H9 (cell line): ENCODE results near the gene FCAR. TPM values are rescaled to one million over a fixed set of nuclear protein-coding genes. Genes with fewer than 3 reads are reported as not detected.

Experiments used
- DNase-seq: peaks from one replicate; pipeline ENCODE4 v3.0.0-alpha.2; 2017
- H2AFZ ChIP-seq: one replicate; pipeline ENCODE4 v1.6.1; 2013; ENCODE audit warnings: mild to moderate bottlenecking, low read length, control low read depth, moderate library complexity
- H2AK5ac ChIP-seq: 2 replicates; pipeline ENCODE4 v1.6.1; 2013; ENCODE audit warnings: low read length, control low read depth, mixed read lengths; ENCODE audit not compliant: insufficient read length
- H2BK120ac ChIP-seq: one replicate; pipeline ENCODE4 v1.6.1; 2013; ENCODE audit warnings: low read depth, mild to moderate bottlenecking, low read length, control low read depth, inconsistent platforms; ENCODE audit not compliant: poor library complexity, severe bottlenecking
- H2BK12ac ChIP-seq: 2 replicates; pipeline ENCODE4 v1.6.1; 2013; ENCODE audit warnings: low read length, control low read depth, mixed read lengths, low read depth; ENCODE audit not compliant: insufficient read length
- H2BK15ac ChIP-seq: 2 replicates; pipeline ENCODE4 v1.6.1; 2013; ENCODE audit warnings: low read depth, low read length, control low read depth
- H2BK20ac ChIP-seq: one replicate; pipeline ENCODE4 v1.6.1; 2013; ENCODE audit warnings: low read depth, mild to moderate bottlenecking, low read length, control low read depth, inconsistent platforms; ENCODE audit not compliant: poor library complexity, severe bottlenecking
- H2BK5ac ChIP-seq: 2 replicates; pipeline ENCODE4 v1.6.1; 2013; ENCODE audit warnings: low read length, control low read depth, mixed read lengths; ENCODE audit not compliant: insufficient read length
- H3K14ac ChIP-seq: 2 replicates; pipeline ENCODE4 v1.6.1; 2013; ENCODE audit warnings: low read length, control low read depth; ENCODE audit not compliant: insufficient read depth
- H3K18ac ChIP-seq: 2 replicates; pipeline ENCODE4 v1.6.1; 2013; ENCODE audit warnings: low read depth, mild to moderate bottlenecking, mixed read lengths, low read length, control low read depth; ENCODE audit not compliant: insufficient read length
- H3K23ac ChIP-seq: 2 replicates; pipeline ENCODE4 v1.6.1; 2013; ENCODE audit warnings: low read length, control low read depth, mixed read lengths, low read depth; ENCODE audit not compliant: insufficient read length
- H3K23me2 ChIP-seq: 2 replicates; pipeline ENCODE4 v1.6.1; 2013; ENCODE audit warnings: low read depth, mild to moderate bottlenecking, mixed read lengths, low read length, control low read depth; ENCODE audit not compliant: insufficient read length, poor library complexity, severe bottlenecking
- H3K27ac ChIP-seq: 2 replicates; pipeline ENCODE4 v1.5.1; 2013; ENCODE audit warnings: low read length, control low read depth, mixed read lengths, low read depth; ENCODE audit not compliant: insufficient read length
- H3K27me3 ChIP-seq: 2 replicates; pipeline ENCODE4 v1.6.1; 2013; ENCODE audit warnings: low read length, control low read depth, inconsistent platforms; ENCODE audit not compliant: insufficient read depth
- H3K4ac ChIP-seq: 2 replicates; pipeline ENCODE4 v1.6.1; 2013; ENCODE audit warnings: low read depth, mild to moderate bottlenecking, control low read depth, inconsistent platforms, low read length, moderate library complexity
- H3K4me1 ChIP-seq: 2 replicates; pipeline ENCODE4 v1.6.1; 2013; ENCODE audit warnings: low read length, control low read depth, inconsistent platforms; ENCODE audit not compliant: insufficient read depth
- H3K4me2 ChIP-seq: 2 replicates; pipeline ENCODE4 v1.6.1; 2013; ENCODE audit warnings: low read length, control low read depth, mixed read lengths; ENCODE audit not compliant: insufficient read length, insufficient read depth
- H3K56ac ChIP-seq: 2 replicates; pipeline ENCODE4 v1.6.1; 2013; ENCODE audit warnings: low read depth, mild to moderate bottlenecking, mixed read lengths, low read length, control low read depth; ENCODE audit not compliant: insufficient read length
- H3K79me1 ChIP-seq: 2 replicates; pipeline ENCODE4 v1.6.1; 2013; ENCODE audit warnings: low read depth, mild to moderate bottlenecking, moderate library complexity, low read length, control low read depth, inconsistent platforms; ENCODE audit not compliant: insufficient read depth, poor library complexity, severe bottlenecking
- H3K79me2 ChIP-seq: 2 replicates; pipeline ENCODE4 v1.6.1; 2013; ENCODE audit warnings: low read length, control low read depth, inconsistent platforms; ENCODE audit not compliant: insufficient read depth
- H3K9ac ChIP-seq: 2 replicates; pipeline ENCODE4 v1.6.1; 2013; ENCODE audit warnings: low read length, control low read depth, mixed read lengths; ENCODE audit not compliant: insufficient read length; ENCODE audit errors: extremely low read depth
- H3K9me3 ChIP-seq: one replicate; pipeline ENCODE4 v1.6.1; 2013; ENCODE audit warnings: low read depth, low read length, inconsistent platforms; ENCODE audit not compliant: control insufficient read depth
- H3T11ph ChIP-seq: one replicate; pipeline ENCODE4 v1.6.1; 2013; ENCODE audit warnings: mild to moderate bottlenecking, low read length, control low read depth, inconsistent platforms
- H4K20me1 ChIP-seq: one replicate; pipeline ENCODE4 v1.6.1; 2013; ENCODE audit not compliant: control insufficient read depth, insufficient read length, insufficient read depth
- H4K5ac ChIP-seq: 2 replicates; pipeline ENCODE4 v1.6.1; 2013; ENCODE audit warnings: low read depth, mild to moderate bottlenecking, mixed read lengths, low read length, control low read depth; ENCODE audit not compliant: insufficient read length
- H4K8ac ChIP-seq: replicated peaks from 2 replicates; pipeline ENCODE4 v1.6.1; 2013; ENCODE audit warnings: low read length, control low read depth, mixed read lengths, low read depth; ENCODE audit not compliant: insufficient read length
- H4K91ac ChIP-seq: 2 replicates; pipeline ENCODE4 v1.6.1; 2013; ENCODE audit warnings: low read depth, mild to moderate bottlenecking, moderate library complexity, mixed read lengths, low read length, control low read depth; ENCODE audit not compliant: insufficient read length
- H3K27ac Mint-ChIP-seq, 3 experiments: 2 replicates in 2 of 3; 3 replicates in 1 of 3; pipeline ENCODE4 v1.8.0; 2020 to 2021; ENCODE audit warnings: mixed read lengths in 3 of 3, mild to moderate bottlenecking in 1 of 3, moderate library complexity in 1 of 3
- H3K27me3 Mint-ChIP-seq: 2 replicates; pipeline ENCODE4 v1.8.0; 2021; ENCODE audit warnings: low read depth, mild to moderate bottlenecking, moderate library complexity, mixed read lengths
- H3K36me3 Mint-ChIP-seq, 3 experiments: 2 replicates in 2 of 3; 3 replicates in 1 of 3; pipeline ENCODE4 v1.8.0; 2020 to 2021; ENCODE audit warnings: low read depth in 3 of 3, mixed read lengths in 3 of 3; ENCODE audit not compliant: insufficient read depth in 1 of 3
- H3K4me1 Mint-ChIP-seq, 2 experiments: 2 replicates each; pipeline ENCODE4 v1.8.0; 2020; ENCODE audit warnings: mixed read lengths in 2 of 2
- H3K4me3 Mint-ChIP-seq, 2 experiments: 2 replicates in 1 of 2; 3 replicates in 1 of 2; pipeline ENCODE4 v1.8.0; 2020 to 2021; ENCODE audit warnings: mild to moderate bottlenecking in 2 of 2, mixed read lengths in 2 of 2, moderate library complexity in 1 of 2
- H3K9me3 Mint-ChIP-seq, 2 experiments: 2 replicates in 1 of 2; 3 replicates in 1 of 2; pipeline ENCODE4 v1.8.0; 2020; ENCODE audit warnings: mild to moderate bottlenecking in 2 of 2, mixed read lengths in 2 of 2, moderate library complexity in 1 of 2
- CTCF ChIP-seq: fragments of 200-600 bp; sonication (generic); conservative IDR thresholded peaks from 3 replicates; pipeline ENCODE4 v1.8.0; 2021; ENCODE audit warnings: antibody characterized with exemption, mild to moderate bottlenecking
- WGBS: extraction: QIAGEN DNeasy Blood & Tissue Kit; methylation state at CpG from one replicate; pipeline ENCODE4 v1.1.7; 2013; ENCODE audit warnings: missing lambda C conversion rate, low lambda C conversion rate, mixed read lengths; ENCODE audit not compliant: insufficient read length; ENCODE audit errors: extremely low coverage; 5-methylcytosine and 5-hydroxymethylcytosine counted together
- total RNA-seq: library from RNA; stranded (reverse); gene quantifications from 2 replicates; pipeline ENCODE4 v1.2.1, GENCODE V29; 2021

Gene FCAR
- total RNA-seq, 1 experiment from 2014 or later: not detected

DNA sequence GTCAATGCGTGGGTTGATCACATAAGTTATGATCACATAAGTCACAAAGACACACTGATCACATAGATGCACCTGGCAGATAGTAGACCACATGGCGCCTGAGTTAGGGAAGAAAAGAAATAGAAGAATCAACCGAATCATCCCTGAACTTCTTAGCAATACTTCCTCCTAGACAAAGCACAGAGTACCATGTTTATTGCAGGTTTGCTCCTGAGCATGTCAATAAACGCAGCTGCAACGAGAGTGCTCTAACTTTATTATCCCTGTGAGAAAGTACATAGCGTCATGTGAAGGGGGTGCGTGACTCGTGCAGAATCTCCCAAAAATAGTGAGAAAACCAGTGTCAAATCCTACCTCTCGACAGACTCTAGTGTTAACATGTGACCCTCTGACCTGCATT lies 49.2 kb downstream of the FCAR start:
- peaks cover 3% of the 10 kb centered on the region for H3K27me3 Mint-ChIP-seq
- no peak overlapping the region for H3K27ac Mint-ChIP-seq
- H3K36me3 Mint-ChIP-seq: peaks cover 3 to 7% (median 4%) of the 10 kb centered on the region in 3 experiments; a peak in 5 of 7 replicates
- Histone ChIP-seq H3K4me1 (no peaks in the 10 kb centered on the region), H3K56ac (no peak overlapping the region), H3K23me2 (no peaks in the 10 kb centered on the region), H2BK20ac (no peak overlapping the region), H3K4me2 (no peak overlapping the region), H4K91ac (no peak overlapping the region), H2BK5ac (no peak overlapping the region), H3K23ac (no peak overlapping the region), H3K27me3 (no peaks in the 10 kb centered on the region), H2AK5ac (no peak overlapping the region), H3K18ac (no peak overlapping the region), H4K5ac (no peak overlapping the region), H3K9me3 (peaks cover 4% of the 10 kb centered on the region), H2BK15ac (no peak overlapping the region), H3K9ac (no peak overlapping the region), H2BK120ac (no peak overlapping the region), H3K14ac (no peak overlapping the region), H3K4ac (no peak overlapping the region), H3K27ac (no peak overlapping the region), H3K79me2 (no peaks in the 10 kb centered on the region), H2BK12ac (no peak overlapping the region), H4K8ac (no peak overlapping the region), H4K20me1 (no peaks in the 10 kb centered on the region), H2AFZ (no peak overlapping the region), H3T11ph (no peak overlapping the region), H3K79me1 (no peaks in the 10 kb centered on the region)
- H3K9me3 Mint-ChIP-seq: peaks cover 25 to 88% of the 10 kb centered on the region in 2 experiments
- DNase-seq: no peak
- H3K4me3 Mint-ChIP-seq: no peak overlapping the region; a peak in 1 of 5 replicates
- no peak for TF ChIP-seq CTCF
- no CpG with 5 or more reads among the region's 9 CpGs for WGBS
- H3K4me1 Mint-ChIP-seq: 0 out of 4 replicates have a peak, but pooled peaks cover 0 to 4% of the 10 kb centered on the region in 2 experiments
